Temporal lobe (tissue), 2 donors: ENCODE measurements around the gene KLF18. TPM values are rescaled to one million over a fixed set of nuclear protein-coding genes. Genes with fewer than 3 reads are reported as not detected.

Experiments
- small RNA-seq: library from RNA; depleted of rRNA; stranded (forward); fragments of <200 nt; gene quantifications from one replicate; pipeline ENCODE3, GENCODE V24; 2014; ENCODE audit warnings: low replicate concordance
- total RNA-seq: library from RNA; depleted of rRNA; stranded (reverse); fragments of >200 nt; gene quantifications from one replicate; pipeline ENCODE4 v1.2.3, GENCODE V29; 2014

Gene KLF18
- total RNA-seq, 1 donor from 2014 or later: not detected

Small RNAs within 50 kb of the gene (small RNA-seq; reads per million reads assigned to genes)
- gene AL035417.1 (not detected), gene OOSP1P1 (not detected), gene RF00019 (not detected), gene RN7SL479P (not detected)

Other genes with a start within 250 kb of the KLF18 start
- 0.49 TPM for gene ARTN, start 207.8 kb downstream of the KLF18 start, total RNA-seq
- 14.0 TPM for gene IPO13, start 194.7 kb downstream of the KLF18 start, total RNA-seq
- 12.3 TPM for gene DPH2, start 171.6 kb downstream of the KLF18 start, total RNA-seq
- 102 TPM for gene ATP6V0B, start 166.7 kb downstream of the KLF18 start, total RNA-seq
- gene B4GALT2, start 162.4 kb downstream of the KLF18 start, total RNA-seq: 50.4 TPM
- gene CCDC24, start 150.0 kb downstream of the KLF18 start, total RNA-seq: 4.4 TPM
- gene SLC6A9, start 110.2 kb downstream of the KLF18 start, total RNA-seq: 4.7 TPM
- under 0.01 TPM for gene KLF17, start 22.8 kb downstream of the KLF18 start, total RNA-seq
- 24.8 TPM for gene DMAP1, start 71.8 kb upstream of the KLF18 start, total RNA-seq
- 55.6 TPM for gene ERI3, start 213.6 kb upstream of the KLF18 start, total RNA-seq